ENCODE measurements around the gene EMC9.

Gene EMC9

DNA sequence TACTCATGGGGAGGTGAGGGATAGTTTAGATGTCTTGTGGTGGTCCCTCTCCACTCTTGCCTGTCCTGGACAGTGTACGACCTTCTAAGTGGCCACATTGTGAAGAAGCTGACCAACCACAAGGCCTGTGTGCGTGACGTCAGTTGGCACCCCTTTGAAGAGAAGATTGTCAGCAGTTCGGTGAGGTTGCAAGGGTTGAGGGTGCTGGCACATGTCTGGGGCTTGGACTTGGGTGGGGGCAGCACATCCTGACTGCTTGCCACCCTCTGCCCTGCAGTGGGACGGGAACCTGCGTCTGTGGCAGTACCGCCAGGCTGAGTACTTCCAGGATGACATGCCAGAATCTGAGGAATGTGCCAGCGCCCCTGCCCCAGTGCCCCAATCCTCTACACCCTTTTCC lies 18.5 kb downstream of the EMC9 start:
- TF ChIP-seq, protein P1, sequence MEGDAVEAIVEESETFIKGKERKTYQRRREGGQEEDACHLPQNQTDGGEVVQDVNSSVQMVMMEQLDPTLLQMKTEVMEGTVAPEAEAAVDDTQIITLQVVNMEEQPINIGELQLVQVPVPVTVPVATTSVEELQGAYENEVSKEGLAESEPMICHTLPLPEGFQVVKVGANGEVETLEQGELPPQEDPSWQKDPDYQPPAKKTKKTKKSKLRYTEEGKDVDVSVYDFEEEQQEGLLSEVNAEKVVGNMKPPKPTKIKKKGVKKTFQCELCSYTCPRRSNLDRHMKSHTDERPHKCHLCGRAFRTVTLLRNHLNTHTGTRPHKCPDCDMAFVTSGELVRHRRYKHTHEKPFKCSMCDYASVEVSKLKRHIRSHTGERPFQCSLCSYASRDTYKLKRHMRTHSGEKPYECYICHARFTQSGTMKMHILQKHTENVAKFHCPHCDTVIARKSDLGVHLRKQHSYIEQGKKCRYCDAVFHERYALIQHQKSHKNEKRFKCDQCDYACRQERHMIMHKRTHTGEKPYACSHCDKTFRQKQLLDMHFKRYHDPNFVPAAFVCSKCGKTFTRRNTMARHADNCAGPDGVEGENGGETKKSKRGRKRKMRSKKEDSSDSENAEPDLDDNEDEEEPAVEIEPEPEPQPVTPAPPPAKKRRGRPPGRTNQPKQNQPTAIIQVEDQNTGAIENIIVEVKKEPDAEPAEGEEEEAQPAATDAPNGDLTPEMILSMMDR (IDR thresholded peaks at IDR 0.05; ENCODE audit: insufficient read depth, low read depth, low read length, missing control alignments), result no peak
- DNase-seq (ENCODE audit: low read depth), result no peak
- no peak overlapping the region for H3K4me3 ChIP-seq (ENCODE audit: low read length)

GRCh38 chr14:24122416-24122815 lies 19.0 kb downstream of the EMC9 start:
- TF ChIP-seq, protein P1 (IDR thresholded peaks at IDR 0.05; ENCODE audit: insufficient read depth, low read depth, low read length, missing control alignments), result no peak
- no peak for DNase-seq (ENCODE audit: low read depth)
- H3K4me3 ChIP-seq (ENCODE audit: low read length), result no peak overlapping the region

DNA sequence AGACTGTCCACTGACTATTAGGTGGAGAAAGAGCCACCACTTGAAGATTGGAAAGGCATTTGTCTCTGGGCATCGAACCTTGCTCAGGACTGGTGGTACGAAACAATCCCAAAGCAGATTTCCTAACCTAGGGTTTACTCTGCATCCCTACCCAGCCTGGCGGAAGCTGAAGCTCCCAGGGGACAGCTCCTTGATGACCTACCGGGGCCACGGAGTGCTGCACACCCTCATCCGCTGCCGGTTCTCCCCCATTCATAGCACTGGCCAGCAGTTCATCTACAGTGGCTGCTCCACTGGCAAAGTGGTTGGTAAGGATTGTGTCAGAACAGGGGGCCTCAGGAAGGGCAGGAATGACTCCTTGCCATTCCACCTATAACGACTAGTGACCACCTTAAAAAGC lies 20.2 kb downstream of the EMC9 start:
- no peak overlapping the region for H3K4me3 ChIP-seq (ENCODE audit: low read length)
- TF ChIP-seq, protein P1 (IDR thresholded peaks at IDR 0.05; ENCODE audit: insufficient read depth, low read depth, low read length, missing control alignments), result no peak
- DNase-seq (ENCODE audit: low read depth), result no peak

- TF ChIP-seq, protein P1 (IDR thresholded peaks at IDR 0.05; ENCODE audit: insufficient read depth, low read depth, low read length, missing control alignments), result no peak
- DNase-seq (ENCODE audit: low read depth), result no peak
- no peak overlapping the region for H3K4me3 ChIP-seq (ENCODE audit: low read length)
These were observed 21.7 kb downstream of the EMC9 start for GRCh38 chr14:24119691-24120090.

DNA sequence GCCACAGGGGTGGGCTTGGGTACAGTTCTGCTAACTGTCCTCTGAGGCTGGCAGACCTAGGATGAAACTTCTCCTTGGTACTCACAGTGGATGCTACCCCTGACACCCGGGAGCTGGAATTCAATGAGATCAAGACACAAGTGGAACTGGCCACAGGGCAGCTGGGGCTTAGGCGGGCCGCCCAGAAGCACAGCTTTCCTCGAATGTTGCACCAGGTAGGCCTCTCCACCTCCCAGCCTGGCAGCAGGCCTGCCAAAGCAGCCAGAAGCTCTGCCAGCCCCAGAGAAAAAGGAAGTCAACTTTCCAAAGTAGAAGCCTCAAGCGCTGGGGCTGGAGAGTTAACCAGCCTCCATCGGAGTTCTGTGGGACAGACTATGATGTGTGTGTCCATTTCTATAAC lies 24.2 kb downstream of the EMC9 start:
- DNase-seq (ENCODE audit: low read depth), result no peak
- TF ChIP-seq, protein P1 (IDR thresholded peaks at IDR 0.05; ENCODE audit: insufficient read depth, low read depth, low read length, missing control alignments), result no peak
- H3K4me3 ChIP-seq (ENCODE audit: low read length), result no peak overlapping the region

DNA sequence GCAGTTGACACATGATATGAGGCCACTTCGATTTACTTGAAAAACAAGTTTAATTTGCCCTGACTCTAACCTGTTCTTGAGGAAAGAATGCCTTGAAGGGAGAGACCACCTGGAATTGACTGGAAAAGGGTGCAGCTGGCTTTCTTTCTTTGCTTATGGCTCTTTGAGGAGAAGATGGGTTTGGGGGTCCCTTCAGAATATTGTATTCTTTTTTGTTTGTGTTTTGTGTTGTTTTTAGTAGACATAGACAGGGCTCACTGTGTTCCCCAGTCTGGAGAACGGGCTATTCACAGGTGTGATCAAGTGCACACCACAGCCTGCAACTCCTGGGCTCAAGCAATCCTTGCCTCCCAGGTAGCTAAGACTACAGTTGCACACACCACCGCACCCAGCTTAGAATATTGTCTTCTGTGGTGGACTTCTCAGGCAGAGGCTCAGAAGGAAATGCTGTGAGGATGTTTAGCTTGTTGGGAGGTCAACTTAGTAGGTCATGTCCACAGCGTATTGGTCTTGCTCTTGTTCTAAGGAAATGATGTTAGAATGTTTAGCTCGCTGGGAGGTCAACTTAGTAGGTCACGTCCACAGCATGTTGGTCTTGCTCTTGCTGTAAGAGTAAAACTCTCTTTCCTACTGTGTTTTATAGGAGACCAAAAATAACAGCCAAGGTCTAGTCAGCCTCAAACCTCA lies 25.1 kb downstream of the EMC9 start:
- peak overlapping the region; percentile 92 for H3K4me3 ChIP-seq (ENCODE audit: low read length)
- TF ChIP-seq, protein P1 (IDR thresholded peaks at IDR 0.05; ENCODE audit: insufficient read depth, low read depth, low read length, missing control alignments), result no peak
- no peak for DNase-seq (ENCODE audit: low read depth)
